ENCODE data around the gene C1orf115. TPM values are rescaled to one million over a fixed set of nuclear protein-coding genes. Genes with fewer than 3 reads are reported as not detected.

C1orf115 gene
- total RNA-seq, 1 donor from 2014 or later = 1.8 TPM

GRCh38 chr1:220698607-220699016 lies 8.4 kb downstream of the C1orf115 start:
- Histone ChIP-seq H3K4me3 (ENCODE audit: insufficient read depth, low read depth, low read length) (no peak overlapping the region), H3K27me3 (ENCODE audit: insufficient read depth, low read length) (no peaks in the 10 kb centered on the region), H4K20me1 (ENCODE audit: insufficient read depth, low read length) (no peaks in the 10 kb centered on the region), H3K4me1 (ENCODE audit: insufficient read depth, low read length) (no peaks in the 10 kb centered on the region), H3K36me3 (ENCODE audit: insufficient read depth, low read length) (no peaks in the 10 kb centered on the region), H3K9ac (ENCODE audit: low read length) (no peak overlapping the region), H3K79me2 (ENCODE audit: insufficient read depth, low read length) (no peaks in the 10 kb centered on the region), H3K4me2 (ENCODE audit: low read length) (no peak overlapping the region), H3K9me3 (ENCODE audit: insufficient read depth, low read depth, low read length) (no peaks in the 10 kb centered on the region), H3K27ac (ENCODE audit: low read depth, low read length) (no peak overlapping the region), H2AFZ (ENCODE audit: low read depth, low read length) (no peak overlapping the region)
- FAIRE-seq = no peak
- Mint-ChIP-seq H3K27me3 (ENCODE audit: low read depth, unreplicated experiment) (peaks cover 13% of the 10 kb centered on the region), H3K27ac (ENCODE audit: unreplicated experiment) (no peak overlapping the region), H3K9me3 (ENCODE audit: unreplicated experiment) (peaks cover 2% of the 10 kb centered on the region), H3K4me3 (ENCODE audit: unreplicated experiment) (no peak overlapping the region), H3K4me1 (ENCODE audit: low read depth, unreplicated experiment) (peaks cover 2% of the 10 kb centered on the region), H3K36me3 (ENCODE audit: low read depth, unreplicated experiment) (no peaks in the 10 kb centered on the region)
- DNase-seq (ENCODE audit: low read depth) = no peak
- no peak for TF ChIP-seq CTCF (IDR thresholded peaks at IDR 0.05; ENCODE audit: insufficient read depth, low read depth, low read length)
- TF ChIP-seq EZH2 (IDR thresholded peaks at IDR 0.05; ENCODE audit: insufficient read depth, low read length) = no peak

- TF ChIP-seq EZH2 (IDR thresholded peaks at IDR 0.05; ENCODE audit: insufficient read depth, low read length) (no peak), CTCF (IDR thresholded peaks at IDR 0.05; ENCODE audit: insufficient read depth, low read depth, low read length) (no peak)
- H3K27ac ChIP-seq (ENCODE audit: low read depth, low read length) = no peak overlapping the region
- no peak overlapping the region for H2AFZ ChIP-seq (ENCODE audit: low read depth, low read length)
- H3K4me2 ChIP-seq (ENCODE audit: low read length) = no peak overlapping the region
- no peaks in the 10 kb centered on the region for H3K4me1 ChIP-seq (ENCODE audit: insufficient read depth, low read length)
- peaks cover 2% of the 10 kb centered on the region for H3K9me3 Mint-ChIP-seq (ENCODE audit: unreplicated experiment)
- no peak overlapping the region for H3K27ac Mint-ChIP-seq (ENCODE audit: unreplicated experiment)
- peaks cover 2% of the 10 kb centered on the region for H3K4me1 Mint-ChIP-seq (ENCODE audit: low read depth, unreplicated experiment)
- H3K27me3 Mint-ChIP-seq (ENCODE audit: low read depth, unreplicated experiment) = peaks cover 13% of the 10 kb centered on the region
- no peaks in the 10 kb centered on the region for H4K20me1 ChIP-seq (ENCODE audit: insufficient read depth, low read length)
- no peaks in the 10 kb centered on the region for H3K36me3 Mint-ChIP-seq (ENCODE audit: low read depth, unreplicated experiment)
- no peak overlapping the region for H3K9ac ChIP-seq (ENCODE audit: low read length)
- H3K36me3 ChIP-seq (ENCODE audit: insufficient read depth, low read length) = no peaks in the 10 kb centered on the region
- H3K4me3 ChIP-seq (ENCODE audit: insufficient read depth, low read depth, low read length) = no peak overlapping the region
- DNase-seq (ENCODE audit: low read depth) = no peak
- no peak for FAIRE-seq
- no peaks in the 10 kb centered on the region for H3K9me3 ChIP-seq (ENCODE audit: insufficient read depth, low read depth, low read length)
- no peaks in the 10 kb centered on the region for H3K27me3 ChIP-seq (ENCODE audit: insufficient read depth, low read length)
- no peaks in the 10 kb centered on the region for H3K79me2 ChIP-seq (ENCODE audit: insufficient read depth, low read length)
- H3K4me3 Mint-ChIP-seq (ENCODE audit: unreplicated experiment) = no peak overlapping the region
Observed at GRCh38 chr1:220699044-220699443, 8.9 kb downstream of the C1orf115 start.

- Mint-ChIP-seq H3K4me1 (ENCODE audit: low read depth, unreplicated experiment) (peaks cover 2% of the 10 kb centered on the region), H3K36me3 (ENCODE audit: low read depth, unreplicated experiment) (no peaks in the 10 kb centered on the region), H3K4me3 (ENCODE audit: unreplicated experiment) (no peak overlapping the region), H3K27ac (ENCODE audit: unreplicated experiment) (no peak overlapping the region), H3K9me3 (ENCODE audit: unreplicated experiment) (peaks cover 4% of the 10 kb centered on the region), H3K27me3 (ENCODE audit: low read depth, unreplicated experiment) (peaks cover 19% of the 10 kb centered on the region)
- H3K9ac ChIP-seq (ENCODE audit: low read length) = no peak overlapping the region
- H4K20me1 ChIP-seq (ENCODE audit: insufficient read depth, low read length) = no peaks in the 10 kb centered on the region
- no peak overlapping the region for H2AFZ ChIP-seq (ENCODE audit: low read depth, low read length)
- no peak for FAIRE-seq
- H3K79me2 ChIP-seq (ENCODE audit: insufficient read depth, low read length) = no peaks in the 10 kb centered on the region
- no peak overlapping the region for H3K4me2 ChIP-seq (ENCODE audit: low read length)
- no peaks in the 10 kb centered on the region for H3K9me3 ChIP-seq (ENCODE audit: insufficient read depth, low read depth, low read length)
- no peaks in the 10 kb centered on the region for H3K4me1 ChIP-seq (ENCODE audit: insufficient read depth, low read length)
- no peak for TF ChIP-seq CTCF (IDR thresholded peaks at IDR 0.05; ENCODE audit: insufficient read depth, low read depth, low read length)
- TF ChIP-seq EZH2 (IDR thresholded peaks at IDR 0.05; ENCODE audit: insufficient read depth, low read length) = no peak
- no peak overlapping the region for H3K27ac ChIP-seq (ENCODE audit: low read depth, low read length)
- DNase-seq (ENCODE audit: low read depth) = no peak
- H3K4me3 ChIP-seq (ENCODE audit: insufficient read depth, low read depth, low read length) = no peak overlapping the region
- H3K27me3 ChIP-seq (ENCODE audit: insufficient read depth, low read length) = no peaks in the 10 kb centered on the region
- no peaks in the 10 kb centered on the region for H3K36me3 ChIP-seq (ENCODE audit: insufficient read depth, low read length)
Observed at GRCh38 chr1:220700556-220701179, 10.5 kb downstream of the C1orf115 start.

All from astrocyte (in vitro differentiated cells and primary cell).